ENCODE data around the gene LYPD1.

Gene LYPD1

DNA sequence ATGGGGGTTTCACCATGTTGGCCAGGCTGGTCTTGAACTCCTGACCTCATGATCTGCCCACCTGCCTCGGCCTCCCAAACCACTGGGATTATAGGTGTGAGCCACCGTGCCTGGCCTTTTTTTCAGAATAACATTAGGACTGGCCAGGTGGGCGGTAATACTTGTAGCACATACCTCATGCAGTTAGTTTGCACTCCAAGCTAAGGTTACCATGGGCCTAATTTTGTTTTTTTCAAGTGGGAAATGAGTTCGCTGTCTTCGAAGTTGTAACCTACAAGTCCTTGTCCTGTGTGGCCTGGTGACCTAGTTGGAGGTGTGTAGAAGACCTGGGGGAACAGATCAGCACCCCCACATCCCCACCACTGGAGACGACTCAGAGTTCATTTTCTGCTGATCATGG lies 74.8 kb downstream of the LYPD1 start:
- no peak for DNase-seq (ENCODE audit: low read depth, low spot score)

All from ELF-1 (cell line).